ENCODE data around the gene UBE2E1. TPM values are rescaled to one million over a fixed set of nuclear protein-coding genes. Genes with fewer than 3 reads are reported as not detected.

UBE2E1 gene
- total and polyA plus RNA-seq, 8 donors, result 20.9 to 44.7 (median 28.7) TPM

DNA sequence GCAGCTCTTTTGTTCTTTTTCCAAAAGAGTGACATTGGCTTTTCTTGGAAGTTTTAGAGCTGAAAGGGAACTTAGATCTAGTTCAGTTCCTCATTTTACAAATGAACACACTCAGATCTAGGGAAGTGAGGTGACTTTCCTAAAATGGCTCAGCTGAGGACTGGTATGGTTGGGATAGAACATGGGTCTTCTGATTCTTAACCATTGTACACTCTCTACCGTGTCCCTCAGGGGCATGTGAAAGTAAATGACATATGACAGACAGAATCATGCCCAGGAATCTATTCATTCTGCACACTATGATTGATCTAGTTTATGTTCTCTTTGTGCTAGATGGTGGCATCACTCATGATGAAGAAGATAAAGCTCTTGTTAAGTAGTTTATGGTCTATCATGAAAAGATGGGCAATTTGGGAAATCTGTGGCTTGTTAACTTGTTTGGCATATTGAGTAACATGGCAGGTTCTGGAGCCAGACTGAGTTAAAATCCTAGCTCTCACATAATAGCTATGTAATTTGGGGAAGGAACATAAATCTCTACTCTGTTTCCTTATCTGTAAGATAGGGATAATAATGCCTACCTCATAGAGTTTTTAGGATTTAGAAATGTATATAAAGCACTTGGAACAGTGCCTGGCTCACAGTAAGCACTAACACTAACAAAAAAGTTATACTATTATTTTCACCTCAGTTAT is 30.9 kb downstream of the UBE2E1 start:
- H3K4me3 ChIP-seq, result no peak overlapping the region
- WGBS, 2 donors, result 52 to 57% methylated on average over 1 of the region's 1 CpG
- H3K27me3 ChIP-seq, result no peaks in the 10 kb centered on the region
- FAIRE-seq (no peak), DNase-seq (no peak), ATAC-seq (peak in 1 of 4 donors; percentile 29)
- H3K36me3 ChIP-seq, result no peaks in the 10 kb centered on the region
- peaks cover 0 to 3% (median 0%) of the 10 kb centered on the region in 3 donors for H3K4me1 ChIP-seq
- no peaks in the 10 kb centered on the region for H3K9me3 ChIP-seq
- intact Hi-C loops (cut with DNase I), result no loop called here
- TF ChIP-seq, protein P1, sequence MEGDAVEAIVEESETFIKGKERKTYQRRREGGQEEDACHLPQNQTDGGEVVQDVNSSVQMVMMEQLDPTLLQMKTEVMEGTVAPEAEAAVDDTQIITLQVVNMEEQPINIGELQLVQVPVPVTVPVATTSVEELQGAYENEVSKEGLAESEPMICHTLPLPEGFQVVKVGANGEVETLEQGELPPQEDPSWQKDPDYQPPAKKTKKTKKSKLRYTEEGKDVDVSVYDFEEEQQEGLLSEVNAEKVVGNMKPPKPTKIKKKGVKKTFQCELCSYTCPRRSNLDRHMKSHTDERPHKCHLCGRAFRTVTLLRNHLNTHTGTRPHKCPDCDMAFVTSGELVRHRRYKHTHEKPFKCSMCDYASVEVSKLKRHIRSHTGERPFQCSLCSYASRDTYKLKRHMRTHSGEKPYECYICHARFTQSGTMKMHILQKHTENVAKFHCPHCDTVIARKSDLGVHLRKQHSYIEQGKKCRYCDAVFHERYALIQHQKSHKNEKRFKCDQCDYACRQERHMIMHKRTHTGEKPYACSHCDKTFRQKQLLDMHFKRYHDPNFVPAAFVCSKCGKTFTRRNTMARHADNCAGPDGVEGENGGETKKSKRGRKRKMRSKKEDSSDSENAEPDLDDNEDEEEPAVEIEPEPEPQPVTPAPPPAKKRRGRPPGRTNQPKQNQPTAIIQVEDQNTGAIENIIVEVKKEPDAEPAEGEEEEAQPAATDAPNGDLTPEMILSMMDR (IDR thresholded peaks at IDR 0.05), result no peak
- H3K27ac ChIP-seq, result no peak overlapping the region

DNA sequence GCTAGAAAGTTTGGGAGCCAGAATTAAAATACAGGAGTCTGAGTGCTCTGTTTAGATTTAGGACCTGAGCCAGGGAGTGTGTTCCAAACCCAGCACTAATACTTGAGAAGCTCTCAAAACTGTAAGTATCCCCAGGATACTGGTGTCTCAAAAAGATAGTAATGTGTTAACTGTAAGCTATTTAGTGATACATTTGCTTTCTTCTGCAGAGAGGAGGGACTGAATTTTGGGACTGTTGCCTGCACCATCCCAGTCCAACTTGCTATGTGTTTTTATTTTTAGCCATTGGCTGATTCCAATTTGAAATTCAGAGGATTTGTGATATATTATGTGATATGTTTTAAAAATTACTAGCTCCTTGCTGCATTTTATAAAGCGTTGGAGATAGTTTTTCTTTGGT is 31.5 kb downstream of the UBE2E1 start:
- no peaks in the 10 kb centered on the region for H3K36me3 ChIP-seq
- no peak overlapping the region for H3K4me3 ChIP-seq
- intact Hi-C loops (cut with DNase I), result no loop called here
- no peak for DNase-seq
- TF ChIP-seq, protein P1 (IDR thresholded peaks at IDR 0.05), result no peak
- 87 to 100% methylated on average over 1 of the region's 1 CpG for WGBS, 2 donors
- peaks cover 0 to 3% (median 0%) of the 10 kb centered on the region in 3 donors for H3K4me1 ChIP-seq
- no peak overlapping the region for H3K27ac ChIP-seq
- ATAC-seq, result no peak
- H3K27me3 ChIP-seq, result no peaks in the 10 kb centered on the region
- H3K9me3 ChIP-seq, result no peaks in the 10 kb centered on the region
- FAIRE-seq, result no peak

DNA sequence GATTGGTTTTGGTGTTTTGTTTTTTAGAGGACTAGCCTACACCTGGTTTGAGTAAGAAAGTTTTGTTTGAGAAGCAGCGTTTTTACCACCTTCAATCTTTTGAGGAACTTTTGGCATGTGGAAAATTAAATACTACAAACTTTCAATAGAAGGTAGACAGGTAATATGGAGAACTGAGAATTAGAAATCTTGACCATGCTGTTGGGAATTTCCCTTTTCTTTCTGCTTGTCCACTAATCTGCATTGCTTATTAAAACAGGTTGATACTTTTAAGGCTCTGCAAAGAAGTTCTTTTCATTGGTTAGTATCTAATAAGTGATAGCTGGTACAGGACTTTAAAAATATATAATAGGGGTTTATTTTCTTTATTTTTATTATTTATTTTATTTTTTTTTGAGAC is 31.9 kb downstream of the UBE2E1 start:
- no peak for FAIRE-seq

DNA sequence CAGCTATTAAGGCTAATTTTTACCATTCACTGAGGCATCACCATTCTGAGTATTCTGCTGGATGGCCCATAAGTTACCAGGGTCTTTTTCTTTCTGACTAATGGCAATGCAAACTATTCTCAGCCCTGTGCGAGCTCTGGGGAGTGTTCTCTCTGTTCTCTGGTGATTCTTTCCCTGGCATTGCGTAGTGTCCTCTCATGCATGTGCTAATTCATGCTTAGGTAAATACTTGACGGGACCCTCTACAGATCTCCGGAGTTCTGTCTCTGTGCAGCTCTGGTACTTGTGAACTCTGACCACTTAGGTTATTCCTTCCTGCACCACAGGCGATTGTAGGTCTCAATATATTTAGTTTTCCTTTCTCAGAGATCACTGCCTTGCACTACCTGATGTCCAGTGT is 34.8 kb downstream of the UBE2E1 start:
- peak in 1 of 4 donors; percentile 36 for ATAC-seq
- Histone ChIP-seq H3K27me3 (no peaks in the 10 kb centered on the region), H3K36me3 (no peaks in the 10 kb centered on the region), H3K4me3 (no peak overlapping the region), H3K9me3 (no peaks in the 10 kb centered on the region), H3K4me1 (peaks cover 0 to 2% (median 0%) of the 10 kb centered on the region in 3 donors), H3K27ac (no peak overlapping the region)
- DNase-seq, result no peak
- 83 to 85% methylated on average over 5 of the region's 5 CpGs for WGBS, 2 donors
- intact Hi-C loops (cut with DNase I), result no loop called here
- FAIRE-seq, result no peak
- TF ChIP-seq, protein P1 (IDR thresholded peaks at IDR 0.05), result no peak

More for the DNA sequence above, 31.9 kb downstream of the UBE2E1 start:
- H3K4me1 ChIP-seq, result peaks cover 0 to 3% (median 0%) of the 10 kb centered on the region in 3 donors
- no peaks in the 10 kb centered on the region for H3K27me3 ChIP-seq
- no peaks in the 10 kb centered on the region for H3K36me3 ChIP-seq
- TF ChIP-seq, protein P1 (IDR thresholded peaks at IDR 0.05), result no peak
- no peak overlapping the region for H3K27ac ChIP-seq
- DNase-seq (no peak), ATAC-seq (no peak)
- intact Hi-C loops (cut with DNase I), result no loop called here
- 51 to 53% methylated on average over 1 of the region's 1 CpG for WGBS, 2 donors
- no peak overlapping the region for H3K4me3 ChIP-seq
- no peaks in the 10 kb centered on the region for H3K9me3 ChIP-seq

DNA sequence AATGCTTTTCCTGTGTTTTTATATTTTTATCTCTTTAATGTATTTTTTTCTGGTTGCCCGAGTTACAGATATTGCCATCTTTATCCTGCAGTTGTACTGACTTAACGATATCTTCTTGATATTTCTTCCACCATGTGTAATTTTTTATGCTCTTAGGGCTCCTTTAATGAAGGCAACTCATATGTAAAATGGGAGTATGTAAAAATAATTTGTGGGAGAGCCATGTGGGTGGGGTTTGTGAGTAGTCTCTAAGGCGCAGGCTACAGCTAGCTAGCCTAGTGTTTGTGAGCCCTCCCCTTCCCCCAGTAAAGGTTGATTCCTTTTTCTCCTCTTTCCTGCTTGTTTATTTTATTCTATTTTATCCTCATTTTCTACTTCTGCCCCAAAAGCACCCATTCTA is 38.1 kb downstream of the UBE2E1 start:
- Histone ChIP-seq H3K27me3 (no peaks in the 10 kb centered on the region), H3K36me3 (no peaks in the 10 kb centered on the region), H3K27ac (no peak overlapping the region), H3K9me3 (no peaks in the 10 kb centered on the region), H3K4me1 (no peaks in the 10 kb centered on the region), H3K4me3 (no peak overlapping the region)
- ATAC-seq (no peak), DNase-seq (no peak), FAIRE-seq (no peak)
- 97 to 98% methylated on average over 3 of the region's 3 CpGs for WGBS, 2 donors
- TF ChIP-seq, protein P1 (IDR thresholded peaks at IDR 0.05), result no peak
- intact Hi-C loops (cut with DNase I), result no loop called here

Measured in pancreas (tissue), 10 donors.